K562 (cell line): Measurements from ENCODE around the gene DCAF4. TPM values are rescaled to one million over a fixed set of nuclear protein-coding genes. Genes with fewer than 3 reads are reported as not detected.

Experiments
- ESRRA ChIP-seq: fragments of 450-650 bp; IDR thresholded peaks from 2 replicates; pipeline ENCODE4 v1.6.1; 2014; ENCODE audit warnings: low read depth, mild to moderate bottlenecking, moderate library complexity, borderline replicate concordance
- FOXA3 ChIP-seq, 2 experiments: fragments of 450-650 bp in 1 of 2; sonication (generic) in 1 of 2; formaldehyde crosslinking; IDR thresholded peaks in 1 of 2; conservative IDR thresholded peaks in 1 of 2; 2 replicates each; pipeline versions ENCODE4 v1.4.0 to v1.8.0; 2020 to 2022; ENCODE audit warnings: mild to moderate bottlenecking in 2 of 2, missing genetic modification reagents in 1 of 2
- FUS ChIP-seq: fragments of 200-400 bp; formaldehyde crosslinking; optimal IDR thresholded peaks from 2 replicates; pipeline ENCODE3; 2017; ENCODE audit warnings: low read depth, low read length
- MTA2 ChIP-seq: fragments of 450-650 bp; IDR thresholded peaks from 2 replicates; pipeline ENCODE4 v1.6.1; 2016; ENCODE audit warnings: low read depth
- NFXL1 ChIP-seq: fragments of 450-650 bp; formaldehyde crosslinking; IDR thresholded peaks from 2 replicates; pipeline ENCODE4 v1.4.0; 2021; ENCODE audit warnings: mild to moderate bottlenecking
- PHF8 ChIP-seq: fragments of 200-600 bp; sonication (generic); IDR thresholded peaks from 2 replicates; pipeline ENCODE4 v1.6.1; 2012; ENCODE audit warnings: mixed run types, mild to moderate bottlenecking, inconsistent platforms, low read length, moderate library complexity, borderline replicate concordance
- POU5F1 ChIP-seq: fragments of 150-350 bp; IDR thresholded peaks from 2 replicates; pipeline ENCODE4 v1.6.1; 2014; ENCODE audit warnings: borderline replicate concordance, low read length, low read depth, mild to moderate bottlenecking; ENCODE audit not compliant: partially characterized antibody
- RBM25 ChIP-seq: fragments of 200-400 bp; formaldehyde crosslinking; IDR thresholded peaks from 2 replicates; pipeline ENCODE4 v1.6.1; 2018; ENCODE audit warnings: low read length, low read depth, moderate library complexity; ENCODE audit not compliant: severe bottlenecking
- RCOR1 ChIP-seq, 2 experiments: IDR thresholded peaks; 2 replicates each; pipeline ENCODE4 v1.6.1; 2012; ENCODE audit warnings: low read depth in 2 of 2, low read length in 2 of 2, borderline replicate concordance in 1 of 2, improper control_type of control experiment in 1 of 2
- SIX5 ChIP-seq, 2 experiments: IDR thresholded peaks; 2 replicates each; pipeline ENCODE4 v1.6.1; 2011; ENCODE audit warnings: low read length in 2 of 2, borderline replicate concordance in 1 of 2, low read depth in 1 of 2, mild to moderate bottlenecking in 1 of 2, moderate library complexity in 1 of 2; ENCODE audit not compliant: insufficient read depth in 1 of 2
- SUPT5H ChIP-seq: fragments of 450-650 bp; IDR thresholded peaks from 2 replicates; pipeline ENCODE4 v1.6.1; 2016
- TAF9B ChIP-seq: fragments of 450-650 bp; IDR thresholded peaks from 2 replicates; pipeline ENCODE4 v1.6.1; 2018; ENCODE audit warnings: mild to moderate bottlenecking; ENCODE audit not compliant: partially characterized antibody
- TFAM ChIP-seq: fragments of 250-450 bp; sonication (Bioruptor Pico); conservative IDR thresholded peaks from 2 replicates; pipeline ENCODE4 v1.5.0; 2021; ENCODE audit warnings: mild to moderate bottlenecking, moderate library complexity
- ZFX ChIP-seq: sonication (generic); formaldehyde crosslinking; IDR thresholded peaks from 2 replicates; pipeline ENCODE4 v1.8.0; 2022; ENCODE audit warnings: mild to moderate bottlenecking, missing genetic modification reagents, moderate library complexity
- ZNF408 ChIP-seq: fragments of 250-450 bp; sonication (Bioruptor Pico); IDR thresholded peaks from 2 replicates; pipeline ENCODE4 v1.4.0; 2020; ENCODE audit warnings: low read depth, mild to moderate bottlenecking, moderate library complexity
- polyA plus RNA-seq, 8 experiments: library from polyadenylated mRNA; depleted of rRNA in 4 of 8; stranded (reverse) in 5 of 8; unstranded in 3 of 8; fragments of >200 nt; fragmentation: Nextera tagmentation in 2 of 8; fragmentation: Illumina TruSeq in 1 of 8; extraction: Ambion mirVana in 2 of 8; extraction: Trizol in 1 of 8; gene quantifications; 2 replicates each; pipeline versions ENCODE4 v1.2.1 to v1.2.3, GENCODE V29; 2011 to 2014; ENCODE audit warnings: inconsistent platforms in 1 of 8, missing spikeins in 1 of 8
- total RNA-seq, 7 experiments: library from RNA; depleted of rRNA in 6 of 7; stranded (reverse); fragments of >200 nt in 6 of 7; fragmentation: Illumina TruSeq in 2 of 7; extraction: Trizol in 2 of 7; gene quantifications; 2 replicates each; pipeline versions ENCODE4 v1.2.1 to v1.2.3, GENCODE V29; 2011 to 2021; ENCODE audit warnings: low replicate concordance in 1 of 7
- TF ChIP-seq, protein P1 (sequence below): fragments of 200-800 bp; sonication (Bioruptor generic); IDR thresholded peaks from 2 replicates; pipeline ENCODE4 v1.6.1; 2017; ENCODE audit warnings: missing genetic modification characterization, missing compliant biosample characterization
- TF ChIP-seq, protein P2 (sequence below): fragments of 250-450 bp; sonication (Bioruptor Pico); IDR thresholded peaks from 2 replicates; pipeline ENCODE4 v1.8.0; 2021; ENCODE audit warnings: moderate library complexity, mild to moderate bottlenecking, inconsistent platforms
- TF ChIP-seq, protein P3 (sequence below), 3 experiments: fragments of 200-800 bp in 1 of 3; fragments of 250-450 bp in 1 of 3; fragments of 450-650 bp in 1 of 3; sonication (Bioruptor Pico) in 1 of 3; sonication (Bioruptor generic) in 1 of 3; formaldehyde crosslinking in 1 of 3; IDR thresholded peaks; 2 replicates each; pipeline versions ENCODE4 v1.6.1 to v1.8.0; 2016 to 2022; ENCODE audit warnings: mild to moderate bottlenecking in 2 of 3, missing genetic modification characterization in 2 of 3, missing compliant biosample characterization in 1 of 3, moderate library complexity in 1 of 3
- TF ChIP-seq, protein P4 (sequence below): fragments of 450-650 bp; IDR thresholded peaks from 2 replicates; pipeline ENCODE4 v1.6.1; 2014; ENCODE audit warnings: low read depth, mild to moderate bottlenecking, moderate library complexity, borderline replicate concordance

The DCAF4 gene
- total and polyA plus RNA-seq, 9 of the 15 experiments (the other 6 are each of a cell fraction or from before 2014, with no cell fraction given): 2.7 to 49.2 (median 22.9) TPM

DNA sequence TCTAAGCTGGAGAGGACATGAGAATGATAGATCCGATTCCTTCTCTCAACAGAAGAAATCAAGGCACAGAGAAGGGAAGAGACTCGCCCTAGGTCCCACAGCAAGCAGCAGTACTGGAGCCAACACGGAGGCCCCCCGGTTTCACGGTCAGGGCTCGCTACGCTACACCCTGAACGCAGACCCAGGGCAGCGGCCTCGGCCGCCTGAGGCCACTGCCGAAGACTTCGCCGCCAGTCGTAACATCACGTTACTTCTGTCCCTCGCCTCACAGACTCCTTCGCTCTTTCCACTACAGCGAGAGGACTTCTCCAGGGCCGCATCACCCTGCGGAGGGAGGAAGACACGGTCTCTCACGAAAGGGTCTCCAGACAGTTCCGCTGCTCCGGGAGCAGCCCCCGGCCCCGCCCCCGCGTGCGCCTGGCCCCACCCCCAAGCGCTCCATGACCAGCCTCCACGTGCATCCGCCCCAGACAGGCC is 411 bp upstream of the DCAF4 start (continued):
- TF ChIP-seq ZFX (CRISPR knock-in tag): no peak; the same call in 1 of the 2 replicates
- TF ChIP-seq, protein P1, sequence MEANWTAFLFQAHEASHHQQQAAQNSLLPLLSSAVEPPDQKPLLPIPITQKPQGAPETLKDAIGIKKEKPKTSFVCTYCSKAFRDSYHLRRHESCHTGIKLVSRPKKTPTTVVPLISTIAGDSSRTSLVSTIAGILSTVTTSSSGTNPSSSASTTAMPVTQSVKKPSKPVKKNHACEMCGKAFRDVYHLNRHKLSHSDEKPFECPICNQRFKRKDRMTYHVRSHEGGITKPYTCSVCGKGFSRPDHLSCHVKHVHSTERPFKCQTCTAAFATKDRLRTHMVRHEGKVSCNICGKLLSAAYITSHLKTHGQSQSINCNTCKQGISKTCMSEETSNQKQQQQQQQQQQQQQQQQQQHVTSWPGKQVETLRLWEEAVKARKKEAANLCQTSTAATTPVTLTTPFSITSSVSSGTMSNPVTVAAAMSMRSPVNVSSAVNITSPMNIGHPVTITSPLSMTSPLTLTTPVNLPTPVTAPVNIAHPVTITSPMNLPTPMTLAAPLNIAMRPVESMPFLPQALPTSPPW (CRISPR knock-in tag): peak; percentile 73
- 0 out of 4 replicates have a peak, but pooled peaks of 1 of the 2 experiments have one; percentile 47 for TF ChIP-seq FOXA3 (CRISPR knock-in tag; conservative IDR thresholded peaks at IDR 0.05 in 1 of 2, IDR thresholded peaks at IDR 0.05 in 1 of 2)
- no peak for TF ChIP-seq TFAM
- TF ChIP-seq, protein P2, sequence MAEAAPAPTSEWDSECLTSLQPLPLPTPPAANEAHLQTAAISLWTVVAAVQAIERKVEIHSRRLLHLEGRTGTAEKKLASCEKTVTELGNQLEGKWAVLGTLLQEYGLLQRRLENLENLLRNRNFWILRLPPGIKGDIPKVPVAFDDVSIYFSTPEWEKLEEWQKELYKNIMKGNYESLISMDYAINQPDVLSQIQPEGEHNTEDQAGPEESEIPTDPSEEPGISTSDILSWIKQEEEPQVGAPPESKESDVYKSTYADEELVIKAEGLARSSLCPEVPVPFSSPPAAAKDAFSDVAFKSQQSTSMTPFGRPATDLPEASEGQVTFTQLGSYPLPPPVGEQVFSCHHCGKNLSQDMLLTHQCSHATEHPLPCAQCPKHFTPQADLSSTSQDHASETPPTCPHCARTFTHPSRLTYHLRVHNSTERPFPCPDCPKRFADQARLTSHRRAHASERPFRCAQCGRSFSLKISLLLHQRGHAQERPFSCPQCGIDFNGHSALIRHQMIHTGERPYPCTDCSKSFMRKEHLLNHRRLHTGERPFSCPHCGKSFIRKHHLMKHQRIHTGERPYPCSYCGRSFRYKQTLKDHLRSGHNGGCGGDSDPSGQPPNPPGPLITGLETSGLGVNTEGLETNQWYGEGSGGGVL (CRISPR knock-in tag): no peak
- TF ChIP-seq, protein P3, sequence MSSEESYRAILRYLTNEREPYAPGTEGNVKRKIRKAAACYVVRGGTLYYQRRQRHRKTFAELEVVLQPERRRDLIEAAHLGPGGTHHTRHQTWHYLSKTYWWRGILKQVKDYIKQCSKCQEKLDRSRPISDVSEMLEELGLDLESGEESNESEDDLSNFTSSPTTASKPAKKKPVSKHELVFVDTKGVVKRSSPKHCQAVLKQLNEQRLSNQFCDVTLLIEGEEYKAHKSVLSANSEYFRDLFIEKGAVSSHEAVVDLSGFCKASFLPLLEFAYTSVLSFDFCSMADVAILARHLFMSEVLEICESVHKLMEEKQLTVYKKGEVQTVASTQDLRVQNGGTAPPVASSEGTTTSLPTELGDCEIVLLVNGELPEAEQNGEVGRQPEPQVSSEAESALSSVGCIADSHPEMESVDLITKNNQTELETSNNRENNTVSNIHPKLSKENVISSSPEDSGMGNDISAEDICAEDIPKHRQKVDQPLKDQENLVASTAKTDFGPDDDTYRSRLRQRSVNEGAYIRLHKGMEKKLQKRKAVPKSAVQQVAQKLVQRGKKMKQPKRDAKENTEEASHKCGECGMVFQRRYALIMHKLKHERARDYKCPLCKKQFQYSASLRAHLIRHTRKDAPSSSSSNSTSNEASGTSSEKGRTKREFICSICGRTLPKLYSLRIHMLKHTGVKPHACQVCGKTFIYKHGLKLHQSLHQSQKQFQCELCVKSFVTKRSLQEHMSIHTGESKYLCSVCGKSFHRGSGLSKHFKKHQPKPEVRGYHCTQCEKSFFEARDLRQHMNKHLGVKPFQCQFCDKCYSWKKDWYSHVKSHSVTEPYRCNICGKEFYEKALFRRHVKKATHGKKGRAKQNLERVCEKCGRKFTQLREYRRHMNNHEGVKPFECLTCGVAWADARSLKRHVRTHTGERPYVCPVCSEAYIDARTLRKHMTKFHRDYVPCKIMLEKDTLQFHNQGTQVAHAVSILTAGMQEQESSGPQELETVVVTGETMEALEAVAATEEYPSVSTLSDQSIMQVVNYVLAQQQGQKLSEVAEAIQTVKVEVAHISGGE (CRISPR knock-in tag; IDR thresholded peaks at IDR 0.05): peak in 1 of 3 experiments; percentile 11; a peak in 1 of 6 replicates
- no peak for TF ChIP-seq RBM25
- peak; percentile 57 for TF ChIP-seq SUPT5H
- no peak for TF ChIP-seq FUS
- TF ChIP-seq SIX5 (IDR thresholded peaks at IDR 0.05; ENCODE audit: borderline replicate concordance in 1 of 2, insufficient read depth in 1 of 2, low read depth in 1 of 2, low read length in 2 of 2): no peak
- TF ChIP-seq ESRRA: no peak
- TF ChIP-seq PHF8: peak; percentile 48; the same call in 1 of the 2 replicates
- TF ChIP-seq TAF9B: no peak
- TF ChIP-seq, protein P4, sequence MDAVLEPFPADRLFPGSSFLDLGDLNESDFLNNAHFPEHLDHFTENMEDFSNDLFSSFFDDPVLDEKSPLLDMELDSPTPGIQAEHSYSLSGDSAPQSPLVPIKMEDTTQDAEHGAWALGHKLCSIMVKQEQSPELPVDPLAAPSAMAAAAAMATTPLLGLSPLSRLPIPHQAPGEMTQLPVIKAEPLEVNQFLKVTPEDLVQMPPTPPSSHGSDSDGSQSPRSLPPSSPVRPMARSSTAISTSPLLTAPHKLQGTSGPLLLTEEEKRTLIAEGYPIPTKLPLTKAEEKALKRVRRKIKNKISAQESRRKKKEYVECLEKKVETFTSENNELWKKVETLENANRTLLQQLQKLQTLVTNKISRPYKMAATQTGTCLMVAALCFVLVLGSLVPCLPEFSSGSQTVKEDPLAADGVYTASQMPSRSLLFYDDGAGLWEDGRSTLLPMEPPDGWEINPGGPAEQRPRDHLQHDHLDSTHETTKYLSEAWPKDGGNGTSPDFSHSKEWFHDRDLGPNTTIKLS: no peak
- no peak for TF ChIP-seq RCOR1 (IDR thresholded peaks at IDR 0.05; ENCODE audit: borderline replicate concordance in 1 of 2, low read depth in 2 of 2, low read length in 2 of 2)
- TF ChIP-seq ZNF408 (CRISPR knock-in tag): no peak
- TF ChIP-seq MTA2: no peak
- TF ChIP-seq POU5F1: no peak
- no peak for TF ChIP-seq NFXL1 (CRISPR knock-in tag)
